MCF 10A (cell line): ENCODE measurements around the gene SDCBP2. TPM values are rescaled to one million over a fixed set of nuclear protein-coding genes. Genes with fewer than 3 reads are reported as not detected.

Experiments
- BruUV-seq: library from RNA; stranded (reverse); fragments of 400-500 nt; replicated peaks from 2 replicates; lab custom pipeline; 2021; lab: Mats Ljungman, UMichigan
- CTCF ChIA-PET: fragments of 300-600 bp; sonication (Branson Sonifier 250); formaldehyde crosslinking; extraction: SDS; loops from one replicate; lab custom pipeline; 2021; ENCODE audit warnings: antibody characterized with exemption, inconsistent platforms; lab: Yijun Ruan, JAX
- POLR2A ChIA-PET: fragments of 300-600, 350-650 bp; sonication (Branson Sonifier 250); formaldehyde crosslinking; extraction: SDS; loops from one replicate; lab custom pipeline; 2020; ENCODE audit warnings: antibody characterized with exemption, inconsistent platforms; lab: Yijun Ruan, JAX
- DNase-seq: peaks from one replicate; pipeline ENCODE4 v3.0.0-alpha.2; 2018; ENCODE audit not compliant: unreplicated experiment
- H3K27ac Mint-ChIP-seq: one replicate; pipeline ENCODE4 v1.8.0; 2022; ENCODE audit warnings: mild to moderate bottlenecking, low read depth, mixed read lengths; ENCODE audit not compliant: unreplicated experiment
- H3K27me3 Mint-ChIP-seq: one replicate; pipeline ENCODE4 v1.8.0; 2022; ENCODE audit warnings: mixed read lengths; ENCODE audit not compliant: insufficient read depth, unreplicated experiment
- H3K36me3 Mint-ChIP-seq: one replicate; pipeline ENCODE4 v1.8.0; 2022; ENCODE audit warnings: mild to moderate bottlenecking, moderate library complexity, mixed read lengths; ENCODE audit not compliant: insufficient read depth, unreplicated experiment
- H3K4me1 Mint-ChIP-seq: one replicate; pipeline ENCODE4 v1.8.0; 2022; ENCODE audit warnings: mixed read lengths; ENCODE audit not compliant: insufficient read depth, unreplicated experiment
- H3K4me3 Mint-ChIP-seq: one replicate; pipeline ENCODE4 v1.8.0; 2022; ENCODE audit warnings: mild to moderate bottlenecking, moderate library complexity, mixed read lengths; ENCODE audit not compliant: unreplicated experiment
- H3K9me3 Mint-ChIP-seq: one replicate; pipeline ENCODE4 v1.8.0; 2022; ENCODE audit warnings: mixed read lengths; ENCODE audit not compliant: unreplicated experiment
- intact Hi-C: fragments of 100-400 bp; cut with micrococcal nuclease; formaldehyde crosslinking; loops from 2 replicates; pipeline ENCODE4 v1.14.1; 2022
- total RNA-seq: library from RNA; stranded (reverse); gene quantifications from 2 replicates; pipeline ENCODE4 v1.2.3, GENCODE V29; 2022
- TF ChIP-seq, protein P1 (sequence below): fragments of 200-600 bp; IDR thresholded peaks from one replicate; pipeline ENCODE4 v1.8.0; 2022; ENCODE audit warnings: antibody characterized with exemption, mild to moderate bottlenecking; ENCODE audit not compliant: unreplicated experiment

SDCBP2 gene
- total RNA-seq, 1 experiment from 2014 or later: 11.8 TPM

GRCh38 chr20:1302685-1303541 is 26.0 kb downstream of the SDCBP2 start:
- intact Hi-C loops: no loop called here
- Mint-ChIP-seq H3K9me3 (no peaks in the 10 kb centered on the region), H3K27ac (no peak overlapping the region), H3K4me3 (no peak overlapping the region), H3K4me1 (peaks cover 15% of the 10 kb centered on the region), H3K36me3 (peaks cover 12% of the 10 kb centered on the region), H3K27me3 (no peaks in the 10 kb centered on the region)
- DNase-seq: peak; percentile 56
- ChIA-PET POLR2A (interaction anchor here (0.5 to 1.0 kb wide), 2 partner anchors 23 to 562 kb away, joined by 3 to 5 read pairs; no protein-coding TSS in a partner anchor), CTCF (no interaction called here)
- BruUV-seq: no TSS peak
- TF ChIP-seq, protein P1, sequence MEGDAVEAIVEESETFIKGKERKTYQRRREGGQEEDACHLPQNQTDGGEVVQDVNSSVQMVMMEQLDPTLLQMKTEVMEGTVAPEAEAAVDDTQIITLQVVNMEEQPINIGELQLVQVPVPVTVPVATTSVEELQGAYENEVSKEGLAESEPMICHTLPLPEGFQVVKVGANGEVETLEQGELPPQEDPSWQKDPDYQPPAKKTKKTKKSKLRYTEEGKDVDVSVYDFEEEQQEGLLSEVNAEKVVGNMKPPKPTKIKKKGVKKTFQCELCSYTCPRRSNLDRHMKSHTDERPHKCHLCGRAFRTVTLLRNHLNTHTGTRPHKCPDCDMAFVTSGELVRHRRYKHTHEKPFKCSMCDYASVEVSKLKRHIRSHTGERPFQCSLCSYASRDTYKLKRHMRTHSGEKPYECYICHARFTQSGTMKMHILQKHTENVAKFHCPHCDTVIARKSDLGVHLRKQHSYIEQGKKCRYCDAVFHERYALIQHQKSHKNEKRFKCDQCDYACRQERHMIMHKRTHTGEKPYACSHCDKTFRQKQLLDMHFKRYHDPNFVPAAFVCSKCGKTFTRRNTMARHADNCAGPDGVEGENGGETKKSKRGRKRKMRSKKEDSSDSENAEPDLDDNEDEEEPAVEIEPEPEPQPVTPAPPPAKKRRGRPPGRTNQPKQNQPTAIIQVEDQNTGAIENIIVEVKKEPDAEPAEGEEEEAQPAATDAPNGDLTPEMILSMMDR: no peak

- intact Hi-C loops: no loop called here
- no peaks in the 10 kb centered on the region for H3K9me3 Mint-ChIP-seq
- H3K27me3 Mint-ChIP-seq: no peaks in the 10 kb centered on the region
- ChIA-PET POLR2A (interaction anchor here (0.6 to 1.7 kb wide), 2 partner anchors 30 to 423 kb away, joined by 3 to 4 read pairs; no protein-coding TSS in a partner anchor), CTCF (interaction anchor here (0.7 kb wide), 1 partner anchor 136 kb away, joined by 4 read pairs; no protein-coding TSS in a partner anchor)
- peak overlapping the region; percentile 20 for H3K27ac Mint-ChIP-seq
- TF ChIP-seq, protein P1: no peak
- BruUV-seq: no TSS peak
- H3K4me3 Mint-ChIP-seq: no peak overlapping the region
- H3K4me1 Mint-ChIP-seq: peaks cover 15% of the 10 kb centered on the region
- peak; percentile 58 for DNase-seq
- H3K36me3 Mint-ChIP-seq: peaks cover 16% of the 10 kb centered on the region
Observed at GRCh38 chr20:1301031-1301529, 27.9 kb downstream of the SDCBP2 start.

GRCh38 chr20:1300083-1300840 is 28.7 kb downstream of the SDCBP2 start:
- TF ChIP-seq, protein P1: no peak
- Mint-ChIP-seq H3K36me3 (peaks cover 12% of the 10 kb centered on the region), H3K4me3 (no peak overlapping the region), H3K27ac (no peak overlapping the region), H3K9me3 (no peaks in the 10 kb centered on the region), H3K4me1 (peaks cover 15% of the 10 kb centered on the region), H3K27me3 (no peaks in the 10 kb centered on the region)
- DNase-seq: no peak
- no TSS peak for BruUV-seq
- ChIA-PET POLR2A (interaction anchor here (0.6 to 1.7 kb wide), 2 partner anchors 29 to 424 kb away, joined by 3 to 4 read pairs; no protein-coding TSS in a partner anchor), CTCF (interaction anchor here (0.7 to 0.9 kb wide), 3 partner anchors 9 to 137 kb away, joined by 3 to 4 read pairs (median 4); no protein-coding TSS in a partner anchor)
- intact Hi-C loops: no loop called here
